Measurements from ENCODE around the gene C2CD4C. TPM values are rescaled to one million over a fixed set of nuclear protein-coding genes. Genes with fewer than 3 reads are reported as not detected.

C2CD4C gene
- total RNA-seq, 1 experiment from 2014 or later = 7.1 TPM

DNA sequence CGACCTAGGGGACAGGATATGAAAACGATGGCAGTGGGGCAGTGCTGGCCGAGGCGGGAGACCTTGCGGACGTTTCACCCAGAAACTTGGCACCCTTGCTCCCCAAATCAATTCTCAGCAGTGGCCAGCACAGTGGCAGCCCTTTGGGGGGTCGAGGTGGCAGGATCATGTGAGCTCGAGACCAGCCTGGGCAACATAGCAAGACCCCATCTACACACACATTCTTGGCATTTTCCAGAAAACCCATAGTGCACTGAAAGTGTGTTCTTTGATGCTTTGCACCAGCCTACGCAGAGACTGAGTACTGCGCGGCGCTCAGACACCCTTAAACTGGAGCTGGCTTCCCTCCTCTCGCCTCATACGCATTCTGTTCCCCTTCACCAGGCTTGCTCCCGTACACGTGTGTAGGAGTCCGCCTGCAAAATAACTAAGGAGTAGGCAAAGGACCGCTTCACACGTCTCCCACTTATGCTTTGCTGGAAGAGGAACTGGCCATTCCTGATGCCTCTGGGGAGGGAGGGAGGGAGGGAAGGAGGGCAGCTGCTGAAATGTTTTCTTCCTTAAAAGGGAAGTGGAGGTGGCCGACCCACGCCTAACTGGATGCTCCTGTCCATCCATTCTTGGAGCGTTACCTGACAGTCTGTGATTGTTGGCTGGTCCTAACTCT lies 40.9 kb downstream of the C2CD4C start:
- no peaks in the 10 kb centered on the region for H3K4me1 ChIP-seq (ENCODE audit: control insufficient read depth in 1 of 2, insufficient read depth in 2 of 2, low read length in 2 of 2)
- H3K4me3 ChIP-seq (replicated peaks in 1 of 2; ENCODE audit: low read depth in 1 of 2, low read length in 2 of 2) = no peak overlapping the region
- TF ChIP-seq, protein P1, sequence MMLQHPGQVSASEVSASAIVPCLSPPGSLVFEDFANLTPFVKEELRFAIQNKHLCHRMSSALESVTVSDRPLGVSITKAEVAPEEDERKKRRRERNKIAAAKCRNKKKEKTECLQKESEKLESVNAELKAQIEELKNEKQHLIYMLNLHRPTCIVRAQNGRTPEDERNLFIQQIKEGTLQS (IDR thresholded peaks at IDR 0.05) = no peak
- no peak for TF ChIP-seq ZFX (IDR thresholded peaks at IDR 0.05)
- TF ChIP-seq SP1 (IDR thresholded peaks at IDR 0.05; ENCODE audit: low read depth) = no peak
- no peak for TF ChIP-seq CBX3 (IDR thresholded peaks at IDR 0.05; ENCODE audit: low read depth)
- TF ChIP-seq, protein P2, sequence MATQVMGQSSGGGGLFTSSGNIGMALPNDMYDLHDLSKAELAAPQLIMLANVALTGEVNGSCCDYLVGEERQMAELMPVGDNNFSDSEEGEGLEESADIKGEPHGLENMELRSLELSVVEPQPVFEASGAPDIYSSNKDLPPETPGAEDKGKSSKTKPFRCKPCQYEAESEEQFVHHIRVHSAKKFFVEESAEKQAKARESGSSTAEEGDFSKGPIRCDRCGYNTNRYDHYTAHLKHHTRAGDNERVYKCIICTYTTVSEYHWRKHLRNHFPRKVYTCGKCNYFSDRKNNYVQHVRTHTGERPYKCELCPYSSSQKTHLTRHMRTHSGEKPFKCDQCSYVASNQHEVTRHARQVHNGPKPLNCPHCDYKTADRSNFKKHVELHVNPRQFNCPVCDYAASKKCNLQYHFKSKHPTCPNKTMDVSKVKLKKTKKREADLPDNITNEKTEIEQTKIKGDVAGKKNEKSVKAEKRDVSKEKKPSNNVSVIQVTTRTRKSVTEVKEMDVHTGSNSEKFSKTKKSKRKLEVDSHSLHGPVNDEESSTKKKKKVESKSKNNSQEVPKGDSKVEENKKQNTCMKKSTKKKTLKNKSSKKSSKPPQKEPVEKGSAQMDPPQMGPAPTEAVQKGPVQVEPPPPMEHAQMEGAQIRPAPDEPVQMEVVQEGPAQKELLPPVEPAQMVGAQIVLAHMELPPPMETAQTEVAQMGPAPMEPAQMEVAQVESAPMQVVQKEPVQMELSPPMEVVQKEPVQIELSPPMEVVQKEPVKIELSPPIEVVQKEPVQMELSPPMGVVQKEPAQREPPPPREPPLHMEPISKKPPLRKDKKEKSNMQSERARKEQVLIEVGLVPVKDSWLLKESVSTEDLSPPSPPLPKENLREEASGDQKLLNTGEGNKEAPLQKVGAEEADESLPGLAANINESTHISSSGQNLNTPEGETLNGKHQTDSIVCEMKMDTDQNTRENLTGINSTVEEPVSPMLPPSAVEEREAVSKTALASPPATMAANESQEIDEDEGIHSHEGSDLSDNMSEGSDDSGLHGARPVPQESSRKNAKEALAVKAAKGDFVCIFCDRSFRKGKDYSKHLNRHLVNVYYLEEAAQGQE (IDR thresholded peaks at IDR 0.05; ENCODE audit: low read depth) = no peak
- TF ChIP-seq JUND (IDR thresholded peaks at IDR 0.05) = no peak
- TF ChIP-seq SRF (IDR thresholded peaks at IDR 0.05; ENCODE audit: low read depth) = no peak
- no peak for TF ChIP-seq POLR2A (IDR thresholded peaks at IDR 0.05; ENCODE audit: borderline replicate concordance, extremely low read depth, insufficient read depth, insufficient read length)
- TF ChIP-seq, protein P3, sequence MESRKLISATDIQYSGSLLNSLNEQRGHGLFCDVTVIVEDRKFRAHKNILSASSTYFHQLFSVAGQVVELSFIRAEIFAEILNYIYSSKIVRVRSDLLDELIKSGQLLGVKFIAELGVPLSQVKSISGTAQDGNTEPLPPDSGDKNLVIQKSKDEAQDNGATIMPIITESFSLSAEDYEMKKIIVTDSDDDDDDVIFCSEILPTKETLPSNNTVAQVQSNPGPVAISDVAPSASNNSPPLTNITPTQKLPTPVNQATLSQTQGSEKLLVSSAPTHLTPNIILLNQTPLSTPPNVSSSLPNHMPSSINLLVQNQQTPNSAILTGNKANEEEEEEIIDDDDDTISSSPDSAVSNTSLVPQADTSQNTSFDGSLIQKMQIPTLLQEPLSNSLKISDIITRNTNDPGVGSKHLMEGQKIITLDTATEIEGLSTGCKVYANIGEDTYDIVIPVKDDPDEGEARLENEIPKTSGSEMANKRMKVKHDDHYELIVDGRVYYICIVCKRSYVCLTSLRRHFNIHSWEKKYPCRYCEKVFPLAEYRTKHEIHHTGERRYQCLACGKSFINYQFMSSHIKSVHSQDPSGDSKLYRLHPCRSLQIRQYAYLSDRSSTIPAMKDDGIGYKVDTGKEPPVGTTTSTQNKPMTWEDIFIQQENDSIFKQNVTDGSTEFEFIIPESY (IDR thresholded peaks at IDR 0.05; ENCODE audit: extremely low read depth, insufficient replicate concordance, low read length) = no peak
- TF ChIP-seq EZH2phosphoT487 (IDR thresholded peaks at IDR 0.05; ENCODE audit: borderline replicate concordance) = no peak
- no peak for TF ChIP-seq CEBPB (IDR thresholded peaks at IDR 0.05; ENCODE audit: low read depth)
- TF ChIP-seq, protein P4, sequence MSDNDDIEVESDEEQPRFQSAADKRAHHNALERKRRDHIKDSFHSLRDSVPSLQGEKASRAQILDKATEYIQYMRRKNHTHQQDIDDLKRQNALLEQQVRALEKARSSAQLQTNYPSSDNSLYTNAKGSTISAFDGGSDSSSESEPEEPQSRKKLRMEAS (IDR thresholded peaks at IDR 0.05) = no peak
- TF ChIP-seq FOSL1 (IDR thresholded peaks at IDR 0.05; ENCODE audit: low read depth) = no peak
- no peak for TF ChIP-seq TCF7L2 (IDR thresholded peaks at IDR 0.05; ENCODE audit: borderline replicate concordance, extremely low read depth, insufficient read depth, insufficient read length)
- ChIA-PET POLR2A (no interaction called here), RAD21 (ENCODE audit: low non-redundant PET in 1 of 2, low total read pairs in 2 of 2, uncharacterized antibody in 2 of 2, unreplicated experiment in 2 of 2) (no interaction called here), CTCF (no interaction called here)
- no peak overlapping the region for H3K27ac ChIP-seq (ENCODE audit: low read depth, low read length)
- H3K9me3 ChIP-seq (ENCODE audit: control insufficient read depth in 1 of 2, insufficient read depth in 1 of 2, low read depth in 1 of 2, low read length in 2 of 2) = no peaks in the 10 kb centered on the region
- BruUV-seq (replicated peaks) = no TSS peak
- H3K4me2 ChIP-seq (ENCODE audit: low read length) = no peak overlapping the region
- no peaks in the 10 kb centered on the region for H3K36me3 ChIP-seq (ENCODE audit: control insufficient read depth in 1 of 2, insufficient read depth in 2 of 2, low read length in 2 of 2)
- intact Hi-C loops (cut with micrococcal nuclease) = no loop called here
- H3K79me2 ChIP-seq (ENCODE audit: insufficient read depth, low read length) = no peaks in the 10 kb centered on the region
- no peak overlapping the region for H2AFZ ChIP-seq (ENCODE audit: low read depth, low read length, poor library complexity, severe bottlenecking)
- DNase-seq (ENCODE audit: low read depth, low spot score) (no peak), ATAC-seq (no peak)
- H4K20me1 ChIP-seq (ENCODE audit: insufficient read depth) = no peaks in the 10 kb centered on the region
- no peaks in the 10 kb centered on the region for H3K9me2 ChIP-seq (ENCODE audit: insufficient read depth)
- no peak overlapping the region for H3K9ac ChIP-seq (ENCODE audit: low read length)
- H3K27me3 ChIP-seq (ENCODE audit: insufficient read depth, low read length) = no peaks in the 10 kb centered on the region

All from HCT116 (cell line).